Astrocyte of the spinal cord (primary cell): ENCODE results near the gene ALPP.
"Not testable (repeated sequence)": the region's sequence is repeated elsewhere in the genome, so short reads cannot be mapped to it uniquely, and the experiment has no call there.

Experiments
- DNase-seq: peaks from one replicate; pipeline ENCODE4 v3.0.0; 2011; ENCODE audit warnings: low read depth, low spot score
- H3K4me3 ChIP-seq: 2 replicates; pipeline ENCODE4 v1.5.1; 2011; ENCODE audit warnings: low read depth, mild to moderate bottlenecking, low read length, moderate library complexity
- in situ Hi-C: cut with HindIII; loops from 2 replicates; pipeline ENCODE4 v1.10.0; 2017; ENCODE audit warnings: low sequenced_read_pairs
- TF ChIP-seq, protein P1 (sequence below): IDR thresholded peaks from 2 replicates; pipeline ENCODE4 v1.5.1; 2012; ENCODE audit warnings: low read depth, mild to moderate bottlenecking, low read length, inconsistent platforms

The ALPP gene

DNA sequence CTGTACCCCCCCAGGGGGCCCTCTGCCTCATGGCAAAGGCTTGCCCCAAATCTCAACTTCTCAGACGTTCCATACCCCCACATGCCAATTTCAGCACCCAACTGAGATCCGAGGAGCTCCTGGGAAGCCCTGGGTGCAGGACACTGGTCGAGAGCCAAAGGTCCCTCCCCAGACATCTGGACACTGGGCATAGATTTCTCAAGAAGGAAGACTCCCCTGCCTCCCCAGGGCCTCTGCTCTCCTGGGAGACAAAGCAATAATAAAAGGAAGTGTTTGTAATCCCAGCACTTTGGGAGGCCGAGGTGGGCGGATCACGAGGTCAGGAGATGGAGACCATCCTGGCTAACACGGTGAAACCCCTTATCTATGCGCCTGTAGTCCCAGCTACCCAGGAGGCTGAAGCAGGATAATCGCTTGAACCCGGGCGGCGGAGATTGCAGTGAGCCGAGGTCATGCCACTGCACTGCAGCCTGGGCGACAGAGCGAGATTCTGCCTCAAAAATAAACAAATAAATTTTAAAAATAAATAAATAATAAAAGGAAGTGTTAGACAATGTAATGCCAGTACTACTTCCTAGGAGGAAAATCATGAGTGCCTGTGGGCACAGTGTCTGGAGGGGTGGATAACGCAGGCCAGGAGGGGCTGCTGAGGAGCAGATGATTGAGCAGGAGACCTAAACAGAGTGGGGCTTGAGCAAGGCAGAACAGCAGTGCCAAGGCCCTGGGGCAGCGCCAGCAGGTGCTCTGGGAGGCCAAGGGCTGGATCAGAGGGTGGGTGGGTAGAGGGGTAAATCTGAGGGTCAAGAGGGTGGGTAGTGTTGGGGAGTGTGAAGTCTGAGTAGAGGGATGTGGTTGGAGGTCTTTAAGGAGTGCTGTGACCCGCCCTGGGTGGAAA is 4.0 kb downstream of the ALPP start:
- in situ Hi-C loops: no loop called here
- no peak for DNase-seq
- no peak overlapping the region for H3K4me3 ChIP-seq
- TF ChIP-seq, protein P1, sequence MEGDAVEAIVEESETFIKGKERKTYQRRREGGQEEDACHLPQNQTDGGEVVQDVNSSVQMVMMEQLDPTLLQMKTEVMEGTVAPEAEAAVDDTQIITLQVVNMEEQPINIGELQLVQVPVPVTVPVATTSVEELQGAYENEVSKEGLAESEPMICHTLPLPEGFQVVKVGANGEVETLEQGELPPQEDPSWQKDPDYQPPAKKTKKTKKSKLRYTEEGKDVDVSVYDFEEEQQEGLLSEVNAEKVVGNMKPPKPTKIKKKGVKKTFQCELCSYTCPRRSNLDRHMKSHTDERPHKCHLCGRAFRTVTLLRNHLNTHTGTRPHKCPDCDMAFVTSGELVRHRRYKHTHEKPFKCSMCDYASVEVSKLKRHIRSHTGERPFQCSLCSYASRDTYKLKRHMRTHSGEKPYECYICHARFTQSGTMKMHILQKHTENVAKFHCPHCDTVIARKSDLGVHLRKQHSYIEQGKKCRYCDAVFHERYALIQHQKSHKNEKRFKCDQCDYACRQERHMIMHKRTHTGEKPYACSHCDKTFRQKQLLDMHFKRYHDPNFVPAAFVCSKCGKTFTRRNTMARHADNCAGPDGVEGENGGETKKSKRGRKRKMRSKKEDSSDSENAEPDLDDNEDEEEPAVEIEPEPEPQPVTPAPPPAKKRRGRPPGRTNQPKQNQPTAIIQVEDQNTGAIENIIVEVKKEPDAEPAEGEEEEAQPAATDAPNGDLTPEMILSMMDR: no peak

DNA sequence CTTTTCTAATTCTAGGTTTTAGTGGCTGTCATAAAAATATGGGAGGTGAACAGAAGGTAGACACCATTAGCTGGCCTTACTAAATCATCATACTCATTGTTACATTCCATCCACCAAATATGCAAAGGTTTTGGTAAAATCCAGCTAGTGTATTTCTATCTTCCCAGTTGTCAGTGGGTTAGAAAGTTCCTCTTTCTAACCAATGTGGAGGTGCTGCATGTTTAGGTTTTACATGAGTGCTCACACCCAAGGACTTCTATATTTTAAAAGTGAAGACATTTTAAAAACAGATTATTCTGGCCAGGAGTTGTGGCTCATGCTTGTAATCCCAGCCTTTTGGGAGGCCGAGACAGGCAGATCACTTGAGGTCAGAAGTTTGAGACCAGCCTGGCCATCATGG is 5.9 kb downstream of the ALPP start:
- TF ChIP-seq, protein P1: no peak
- no peak overlapping the region for H3K4me3 ChIP-seq
- DNase-seq: no peak
- in situ Hi-C loops: no loop called here

DNA sequence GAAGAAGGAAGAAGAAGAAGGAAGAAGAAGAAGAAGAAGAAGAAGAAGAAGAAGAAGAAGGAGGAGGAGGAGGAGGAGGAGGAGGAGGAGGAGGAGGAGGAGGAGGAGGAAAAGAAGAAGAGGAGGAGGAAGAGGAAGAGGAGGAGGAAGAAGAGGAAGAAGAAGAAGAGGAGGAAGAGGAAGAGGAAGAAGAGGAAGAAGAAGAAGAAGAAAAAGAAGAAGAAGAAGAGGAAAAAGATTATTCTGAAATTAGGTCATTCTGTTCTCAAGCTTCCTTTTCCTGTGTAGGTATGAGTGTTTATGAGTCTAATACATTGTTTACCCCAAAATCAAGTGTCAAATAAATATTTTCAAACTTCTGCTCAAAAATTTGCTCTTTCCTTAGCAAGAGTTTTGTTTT is 6.5 kb downstream of the ALPP start:
- in situ Hi-C loops, DNase-seq, H3K4me3 ChIP-seq: not testable (repeated sequence)

DNA sequence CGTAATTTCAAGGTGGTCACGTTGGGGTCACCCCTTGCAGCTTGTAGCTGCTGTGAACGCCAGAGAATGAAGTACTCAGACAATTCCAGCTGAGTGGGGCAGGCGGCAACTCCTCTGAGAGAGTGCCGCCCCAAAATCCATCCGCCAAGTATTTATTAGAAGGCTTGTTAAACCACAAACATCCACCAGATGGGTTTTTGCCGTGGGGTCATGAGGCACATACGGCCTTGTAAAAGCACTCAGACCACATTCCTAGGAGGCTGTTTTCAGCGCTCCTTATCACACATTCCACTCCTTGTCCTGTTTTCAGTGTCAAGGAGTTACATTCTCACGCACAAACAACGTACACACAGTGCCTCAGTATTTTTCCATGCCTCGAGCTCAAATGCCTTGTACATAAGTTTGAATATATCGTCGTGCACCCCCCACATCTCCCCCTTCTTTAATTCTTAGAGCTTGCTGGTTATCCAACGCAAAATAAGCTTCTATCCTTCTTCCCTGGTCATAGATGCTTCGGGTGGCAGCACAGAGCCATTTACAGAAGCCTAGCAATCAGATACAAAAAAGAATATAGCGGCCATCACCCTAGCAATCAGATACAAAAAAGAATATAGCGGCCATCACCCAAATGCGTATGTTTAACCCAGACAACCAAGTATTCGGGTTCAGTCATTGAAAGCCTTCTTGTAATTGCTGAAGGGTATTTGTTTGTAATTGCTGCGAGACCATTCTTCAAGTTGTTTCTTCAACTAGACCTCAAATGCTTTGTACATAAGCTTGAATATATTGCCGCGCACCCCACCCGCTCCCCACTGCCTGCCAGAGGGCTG is 7.3 kb downstream of the ALPP start:
- H3K4me3 ChIP-seq: no peak overlapping the region
- peak; percentile 76 for DNase-seq
- TF ChIP-seq, protein P1: no peak
- in situ Hi-C loops: no loop called here

DNA sequence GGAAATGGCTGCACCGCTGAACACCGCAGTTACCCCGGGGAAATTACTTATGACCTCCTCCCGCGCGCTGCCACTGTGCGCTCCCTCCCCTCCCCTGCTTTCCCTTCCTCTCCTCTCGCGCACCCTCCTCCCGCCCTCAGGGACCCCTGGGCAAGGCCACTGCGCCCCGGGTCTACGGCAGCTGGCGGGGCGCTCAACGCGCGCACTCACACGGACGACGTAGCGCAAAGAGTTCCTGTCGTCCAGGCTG is 7.9 kb downstream of the ALPP start:
- in situ Hi-C loops: no loop called here
- no peak overlapping the region for H3K4me3 ChIP-seq
- DNase-seq: no peak
- TF ChIP-seq, protein P1: no peak

DNA sequence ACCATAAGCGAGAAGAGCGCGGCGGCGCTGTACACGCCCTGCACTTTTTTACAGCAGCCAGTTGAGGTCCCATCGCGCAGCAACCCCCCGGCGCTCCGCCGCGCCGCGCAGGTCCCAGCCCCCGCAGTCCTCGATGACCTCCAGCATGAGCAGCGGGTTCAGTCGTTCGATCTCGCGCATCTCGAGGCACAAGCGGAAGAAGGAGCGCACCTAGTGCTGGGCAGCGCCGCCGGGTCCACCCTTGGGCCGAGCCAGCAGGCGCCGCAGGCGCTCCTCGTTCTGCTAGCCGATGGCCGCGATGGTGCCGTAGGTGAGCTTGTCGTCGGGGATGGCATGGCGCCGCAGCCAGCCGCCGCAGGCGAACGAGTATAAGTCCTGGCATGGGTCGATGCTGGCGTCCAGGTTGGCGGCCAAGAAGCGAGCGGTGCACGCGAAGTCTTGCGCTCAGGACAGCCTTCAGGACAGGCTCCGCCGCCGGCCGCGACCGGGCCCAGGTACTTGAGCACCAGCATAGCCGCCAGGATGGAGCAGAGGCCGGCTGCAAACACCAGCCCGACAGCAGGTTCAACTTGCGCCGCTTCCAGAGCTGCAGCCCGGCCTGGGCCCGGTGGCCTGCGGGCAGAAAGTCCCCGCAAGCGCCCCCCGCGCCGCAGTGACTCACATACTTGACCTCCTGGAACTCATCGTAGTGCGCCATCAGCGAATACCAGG is 8.3 kb downstream of the ALPP start:
- no peak overlapping the region for H3K4me3 ChIP-seq
- TF ChIP-seq, protein P1: no peak
- peak; percentile 20 for DNase-seq
- in situ Hi-C loops: no loop called here
